GM12878 (cell line): ENCODE results near the gene BCL11A. TPM values are rescaled to one million over a fixed set of nuclear protein-coding genes. Genes with fewer than 3 reads are reported as not detected.

Experiments used
- ATAC-seq: fragments of 200-7000 bp; cut with Tn5 transposase; 3 replicates; pipeline ENCODE4 v1.9.1; 2020; ENCODE audit warnings: mild to moderate bottlenecking, moderate library complexity
- BruUV-seq: library from RNA; stranded (reverse); fragments of 400-500 nt; replicated peaks from 2 replicates; lab custom pipeline; 2021; lab: Mats Ljungman, UMichigan
- CTCF ChIA-PET: fragments of 300-600 bp; sonication (Branson Sonifier 250); formaldehyde crosslinking; extraction: SDS; loops from one replicate; lab custom pipeline; 2021; ENCODE audit warnings: inconsistent platforms; lab: Yijun Ruan, JAX
- POLR2A ChIA-PET: fragments of 350-600 bp; formaldehyde crosslinking; extraction: SDS; loops from one replicate; lab custom pipeline; 2021; ENCODE audit warnings: inconsistent platforms; lab: Charles Lee
- RAD21 ChIA-PET: fragments of 300-600 bp; sonication (Branson Sonifier 250); formaldehyde crosslinking; loops from one replicate; lab custom pipeline; 2023; ENCODE audit warnings: antibody characterized with exemption; ENCODE audit not compliant: unreplicated experiment; lab: Charles Lee
- SMC1A ChIA-PET: fragments of 300-600 bp; sonication (Branson Sonifier 250); formaldehyde crosslinking; loops from one replicate; lab custom pipeline; 2023; ENCODE audit not compliant: unreplicated experiment, uncharacterized antibody; lab: Charles Lee
- DNase-seq: peaks from one replicate; pipeline ENCODE4 v3.0.0-alpha.2; 2011; ENCODE audit warnings: low read depth, low spot score
- FAIRE-seq: peaks from 3 replicates; lab custom pipeline; 2011; peaks lifted over from hg19 to GRCh38; lab: Jason Lieb, UNC
- H2AFZ ChIP-seq: 2 replicates; pipeline ENCODE4 v1.6.0; 2011; ENCODE audit warnings: low read depth, low read length, control low read depth; ENCODE audit not compliant: control insufficient read depth
- H3K27ac ChIP-seq: 2 replicates; pipeline ENCODE4 v1.5.1; 2011; ENCODE audit warnings: control low read depth; ENCODE audit not compliant: control insufficient read depth, insufficient read depth
- H3K27me3 ChIP-seq, 2 experiments: replicated peaks in 1 of 2; 2 replicates each; pipeline versions ENCODE4 v1.6.0 to v1.6.1; 2011; ENCODE audit warnings: low read length in 1 of 2; ENCODE audit not compliant: control insufficient read depth in 2 of 2, insufficient read depth in 2 of 2
- H3K36me3 ChIP-seq, 2 experiments: 2 replicates each; pipeline ENCODE4 v1.5.1; 2011; ENCODE audit warnings: low read length in 1 of 2; ENCODE audit not compliant: control insufficient read depth in 2 of 2, insufficient read depth in 2 of 2
- H3K4me1 ChIP-seq: 2 replicates; pipeline ENCODE4 v1.6.1; 2011; ENCODE audit warnings: mild to moderate bottlenecking, low read length, moderate library complexity, mixed read lengths; ENCODE audit not compliant: control insufficient read depth, insufficient read depth
- H3K4me2 ChIP-seq: 2 replicates; pipeline ENCODE4 v1.6.0; 2011; ENCODE audit warnings: control low read depth; ENCODE audit not compliant: control insufficient read depth, insufficient read depth
- H3K4me3 ChIP-seq: fragments of 200-600 bp; sonication (generic); 2 replicates; pipeline ENCODE4 v1.5.1; 2016
- H3K79me2 ChIP-seq: 2 replicates; pipeline ENCODE4 v1.6.0; 2011; ENCODE audit warnings: low read length; ENCODE audit not compliant: control insufficient read depth, insufficient read depth
- H3K9ac ChIP-seq: 2 replicates; pipeline ENCODE4 v1.8.0; 2011; ENCODE audit warnings: low read length, control low read depth, mixed read lengths; ENCODE audit not compliant: control insufficient read depth, insufficient read depth
- H3K9me3 ChIP-seq: replicated peaks from 3 replicates; pipeline ENCODE4 v1.5.1; 2011; ENCODE audit warnings: mild to moderate bottlenecking, low read length; ENCODE audit not compliant: control insufficient read depth, insufficient read depth
- H4K20me1 ChIP-seq: 2 replicates; pipeline ENCODE4 v1.6.0; 2011; ENCODE audit not compliant: control insufficient read depth, insufficient read depth
- ASH2L ChIP-seq: fragments of 300-600, 200-600 bp; sonication (generic); IDR thresholded peaks from 2 replicates; pipeline ENCODE4 v1.6.1; 2017; ENCODE audit warnings: low read depth, mild to moderate bottlenecking, borderline replicate concordance
- BMI1 ChIP-seq: fragments of 450-650 bp; IDR thresholded peaks from 2 replicates; pipeline ENCODE4 v1.6.1; 2016; ENCODE audit warnings: mild to moderate bottlenecking, moderate library complexity, borderline replicate concordance
- CREM ChIP-seq: IDR thresholded peaks from 2 replicates; pipeline ENCODE4 v1.6.1; 2014; ENCODE audit warnings: antibody characterized with exemption, low read depth
- LARP7 ChIP-seq: fragments of 450-650 bp; IDR thresholded peaks from 2 replicates; pipeline ENCODE4 v1.6.1; 2017; ENCODE audit warnings: mild to moderate bottlenecking
- SIN3A ChIP-seq: IDR thresholded peaks from 2 replicates; pipeline ENCODE4 v1.6.1; 2012; ENCODE audit warnings: low read depth, low read length, improper control_type of control experiment
- WGBS: methylation state at CpG from one replicate; pipeline ENCODE4 v1.1.6; 2016; ENCODE audit warnings: low lambda C conversion rate; ENCODE audit not compliant: insufficient replicate concordance, insufficient coverage; ENCODE audit errors: missing lambda C conversion rate; 5-methylcytosine and 5-hydroxymethylcytosine counted together
- in situ Hi-C: fragments of 300-500 bp; cut with MboI; formaldehyde crosslinking; loops from 9 replicates; pipeline ENCODE4 v1.14.3; 2018; ENCODE audit warnings: mixed read lengths
- intact Hi-C: fragments of 100-400 bp; cut with micrococcal nuclease; formaldehyde crosslinking; loops from one replicate; pipeline ENCODE4 v1.14.2; 2022; ENCODE audit not compliant: unreplicated experiment
- polyA plus RNA-seq, 11 experiments: library from polyadenylated mRNA; depleted of rRNA in 4 of 11; unstranded in 6 of 11; stranded (reverse) in 5 of 11; fragments of >200 nt; fragmentation: Nextera tagmentation in 4 of 11; fragmentation: Illumina TruSeq in 1 of 11; extraction: Ambion mirVana in 4 of 11; extraction: Trizol in 1 of 11; gene quantifications; 1 replicate in 1 of 11; 2 replicates in 10 of 11; pipeline versions ENCODE4 v1.2.1 to v1.2.3, GENCODE V29; 2011 to 2016; ENCODE audit warnings: inconsistent platforms in 2 of 11, missing spikeins in 2 of 11, low read depth in 1 of 11
- total RNA-seq, 4 experiments: library from RNA; depleted of rRNA in 3 of 4; stranded (reverse); fragments of >200 nt in 3 of 4; fragmentation: Illumina TruSeq in 1 of 4; extraction: Trizol in 1 of 4; gene quantifications; 2 replicates each; pipeline versions ENCODE4 v1.2.1 to v1.2.3, GENCODE V29; 2013 to 2021
- TF ChIP-seq, protein P1 (sequence below): fragments of 150-350 bp; IDR thresholded peaks from 2 replicates; pipeline ENCODE4 v1.6.1; 2016; ENCODE audit warnings: low read depth, low read length
- TF ChIP-seq, protein P2 (sequence below): fragments of 450-650 bp; IDR thresholded peaks from 2 replicates; pipeline ENCODE4 v1.6.1; 2017; ENCODE audit warnings: mild to moderate bottlenecking, moderate library complexity

Gene BCL11A
- total and polyA plus RNA-seq, 10 of the 15 experiments (the other 5 are each of a cell fraction or from before 2014, with no cell fraction given), result 7.5 to 26.6 (median 11.1) TPM; not detected in 1

DNA sequence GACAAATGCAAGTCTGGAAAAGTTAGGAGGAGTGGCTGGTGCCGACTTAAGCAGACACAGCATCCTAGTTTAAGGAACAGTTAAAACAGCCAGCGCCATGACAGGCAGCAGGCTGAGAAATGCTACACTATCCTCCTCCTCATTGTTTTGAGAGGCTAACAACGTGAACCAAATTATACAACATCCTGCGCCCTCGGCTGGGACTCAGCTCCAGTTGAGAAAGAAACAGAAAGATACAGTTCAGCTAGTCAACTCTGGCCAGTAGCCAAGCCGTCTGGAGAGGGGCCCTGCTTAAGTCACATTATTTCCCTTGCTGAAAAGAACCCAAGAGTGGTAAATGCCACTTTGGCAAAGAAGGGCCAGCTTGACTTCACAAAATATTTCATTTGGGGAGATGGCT, 90.2 kb downstream of the BCL11A start (continued):
- TF ChIP-seq, protein P1, sequence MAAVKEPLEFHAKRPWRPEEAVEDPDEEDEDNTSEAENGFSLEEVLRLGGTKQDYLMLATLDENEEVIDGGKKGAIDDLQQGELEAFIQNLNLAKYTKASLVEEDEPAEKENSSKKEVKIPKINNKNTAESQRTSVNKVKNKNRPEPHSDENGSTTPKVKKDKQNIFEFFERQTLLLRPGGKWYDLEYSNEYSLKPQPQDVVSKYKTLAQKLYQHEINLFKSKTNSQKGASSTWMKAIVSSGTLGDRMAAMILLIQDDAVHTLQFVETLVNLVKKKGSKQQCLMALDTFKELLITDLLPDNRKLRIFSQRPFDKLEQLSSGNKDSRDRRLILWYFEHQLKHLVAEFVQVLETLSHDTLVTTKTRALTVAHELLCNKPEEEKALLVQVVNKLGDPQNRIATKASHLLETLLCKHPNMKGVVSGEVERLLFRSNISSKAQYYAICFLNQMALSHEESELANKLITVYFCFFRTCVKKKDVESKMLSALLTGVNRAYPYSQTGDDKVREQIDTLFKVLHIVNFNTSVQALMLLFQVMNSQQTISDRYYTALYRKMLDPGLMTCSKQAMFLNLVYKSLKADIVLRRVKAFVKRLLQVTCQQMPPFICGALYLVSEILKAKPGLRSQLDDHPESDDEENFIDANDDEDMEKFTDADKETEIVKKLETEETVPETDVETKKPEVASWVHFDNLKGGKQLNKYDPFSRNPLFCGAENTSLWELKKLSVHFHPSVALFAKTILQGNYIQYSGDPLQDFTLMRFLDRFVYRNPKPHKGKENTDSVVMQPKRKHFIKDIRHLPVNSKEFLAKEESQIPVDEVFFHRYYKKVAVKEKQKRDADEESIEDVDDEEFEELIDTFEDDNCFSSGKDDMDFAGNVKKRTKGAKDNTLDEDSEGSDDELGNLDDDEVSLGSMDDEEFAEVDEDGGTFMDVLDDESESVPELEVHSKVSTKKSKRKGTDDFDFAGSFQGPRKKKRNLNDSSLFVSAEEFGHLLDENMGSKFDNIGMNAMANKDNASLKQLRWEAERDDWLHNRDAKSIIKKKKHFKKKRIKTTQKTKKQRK, result no peak
- TF ChIP-seq LARP7 (no peak), CREM (no peak), BMI1 (no peak), ASH2L (no peak)

DNA sequence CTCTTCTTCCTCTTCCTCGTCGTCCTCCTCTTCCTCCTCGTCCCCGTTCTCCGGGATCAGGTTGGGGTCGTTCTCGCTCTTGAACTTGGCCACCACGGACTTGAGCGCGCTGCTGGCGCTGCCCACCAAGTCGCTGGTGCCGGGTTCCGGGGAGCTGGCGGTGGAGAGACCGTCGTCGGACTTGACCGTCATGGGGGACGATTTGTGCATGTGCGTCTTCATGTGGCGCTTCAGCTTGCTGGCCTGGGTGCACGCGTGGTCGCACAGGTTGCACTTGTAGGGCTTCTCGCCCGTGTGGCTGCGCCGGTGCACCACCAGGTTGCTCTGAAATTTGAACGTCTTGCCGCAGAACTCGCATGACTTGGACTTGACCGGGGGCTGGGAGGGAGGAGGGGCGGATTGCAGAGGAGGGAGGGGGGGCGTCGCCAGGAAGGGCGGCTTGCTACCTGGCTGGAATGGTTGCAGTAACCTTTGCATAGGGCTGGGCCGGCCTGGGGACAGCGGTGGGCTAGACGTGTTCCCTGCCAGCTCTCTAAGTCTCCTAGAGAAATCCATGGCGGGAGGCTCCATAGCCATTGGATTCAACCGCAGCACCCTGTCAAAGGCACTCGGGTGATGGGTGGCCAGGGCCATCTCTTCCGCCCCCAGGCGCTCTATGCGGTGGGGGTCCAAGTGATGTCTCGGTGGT, 91.9 kb downstream of the BCL11A start:
- peaks cover 5% of the 10 kb centered on the region; the same call in 1 of the 2 replicates for H3K79me2 ChIP-seq
- BruUV-seq, result no TSS peak
- H3K27me3 ChIP-seq, result no peaks in the 10 kb centered on the region
- H3K36me3 ChIP-seq, result peaks cover 0 to 8% of the 10 kb centered on the region in 2 experiments; a peak in 2 of 4 replicates
- ChIA-PET POLR2A (no interaction called here), SMC1A (no interaction called here), CTCF (no interaction called here)
- no peak overlapping the region for H3K4me2 ChIP-seq
- no peak for DNase-seq
- FAIRE-seq, result no peak
- no peaks in the 10 kb centered on the region for H4K20me1 ChIP-seq
- no peak overlapping the region for H3K27ac ChIP-seq
- H2AFZ ChIP-seq, result no peak overlapping the region
- H3K9me3 ChIP-seq, result no peaks in the 10 kb centered on the region
- 96% methylated on average over 39 of the region's 47 CpGs for WGBS
- in situ Hi-C loops, result no loop called here
- H3K4me1 ChIP-seq, result no peaks in the 10 kb centered on the region
- no peak overlapping the region for H3K9ac ChIP-seq
- H3K4me3 ChIP-seq, result no peak overlapping the region
- ATAC-seq, result no peak
- TF ChIP-seq, protein P2, sequence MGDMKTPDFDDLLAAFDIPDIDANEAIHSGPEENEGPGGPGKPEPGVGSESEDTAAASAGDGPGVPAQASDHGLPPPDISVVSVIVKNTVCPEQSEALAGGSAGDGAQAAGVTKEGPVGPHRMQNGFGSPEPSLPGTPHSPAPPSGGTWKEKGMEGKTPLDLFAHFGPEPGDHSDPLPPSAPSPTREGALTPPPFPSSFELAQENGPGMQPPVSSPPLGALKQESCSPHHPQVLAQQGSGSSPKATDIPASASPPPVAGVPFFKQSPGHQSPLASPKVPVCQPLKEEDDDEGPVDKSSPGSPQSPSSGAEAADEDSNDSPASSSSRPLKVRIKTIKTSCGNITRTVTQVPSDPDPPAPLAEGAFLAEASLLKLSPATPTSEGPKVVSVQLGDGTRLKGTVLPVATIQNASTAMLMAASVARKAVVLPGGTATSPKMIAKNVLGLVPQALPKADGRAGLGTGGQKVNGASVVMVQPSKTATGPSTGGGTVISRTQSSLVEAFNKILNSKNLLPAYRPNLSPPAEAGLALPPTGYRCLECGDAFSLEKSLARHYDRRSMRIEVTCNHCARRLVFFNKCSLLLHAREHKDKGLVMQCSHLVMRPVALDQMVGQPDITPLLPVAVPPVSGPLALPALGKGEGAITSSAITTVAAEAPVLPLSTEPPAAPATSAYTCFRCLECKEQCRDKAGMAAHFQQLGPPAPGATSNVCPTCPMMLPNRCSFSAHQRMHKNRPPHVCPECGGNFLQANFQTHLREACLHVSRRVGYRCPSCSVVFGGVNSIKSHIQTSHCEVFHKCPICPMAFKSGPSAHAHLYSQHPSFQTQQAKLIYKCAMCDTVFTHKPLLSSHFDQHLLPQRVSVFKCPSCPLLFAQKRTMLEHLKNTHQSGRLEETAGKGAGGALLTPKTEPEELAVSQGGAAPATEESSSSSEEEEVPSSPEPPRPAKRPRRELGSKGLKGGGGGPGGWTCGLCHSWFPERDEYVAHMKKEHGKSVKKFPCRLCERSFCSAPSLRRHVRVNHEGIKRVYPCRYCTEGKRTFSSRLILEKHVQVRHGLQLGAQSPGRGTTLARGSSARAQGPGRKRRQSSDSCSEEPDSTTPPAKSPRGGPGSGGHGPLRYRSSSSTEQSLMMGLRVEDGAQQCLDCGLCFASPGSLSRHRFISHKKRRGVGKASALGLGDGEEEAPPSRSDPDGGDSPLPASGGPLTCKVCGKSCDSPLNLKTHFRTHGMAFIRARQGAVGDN, result no peak
- TF ChIP-seq SIN3A, result no peak
- TF ChIP-seq, all 136 proteins: peak for 0
- RAD21 ChIA-PET, result no interaction called here
- intact Hi-C loops, result no loop called here
